Measurements from ENCODE around the gene RNF145.
"Not testable (repeated sequence)": the region's sequence is repeated elsewhere in the genome, so short reads cannot be mapped to it uniquely, and the experiment has no call there.

Gene RNF145

DNA sequence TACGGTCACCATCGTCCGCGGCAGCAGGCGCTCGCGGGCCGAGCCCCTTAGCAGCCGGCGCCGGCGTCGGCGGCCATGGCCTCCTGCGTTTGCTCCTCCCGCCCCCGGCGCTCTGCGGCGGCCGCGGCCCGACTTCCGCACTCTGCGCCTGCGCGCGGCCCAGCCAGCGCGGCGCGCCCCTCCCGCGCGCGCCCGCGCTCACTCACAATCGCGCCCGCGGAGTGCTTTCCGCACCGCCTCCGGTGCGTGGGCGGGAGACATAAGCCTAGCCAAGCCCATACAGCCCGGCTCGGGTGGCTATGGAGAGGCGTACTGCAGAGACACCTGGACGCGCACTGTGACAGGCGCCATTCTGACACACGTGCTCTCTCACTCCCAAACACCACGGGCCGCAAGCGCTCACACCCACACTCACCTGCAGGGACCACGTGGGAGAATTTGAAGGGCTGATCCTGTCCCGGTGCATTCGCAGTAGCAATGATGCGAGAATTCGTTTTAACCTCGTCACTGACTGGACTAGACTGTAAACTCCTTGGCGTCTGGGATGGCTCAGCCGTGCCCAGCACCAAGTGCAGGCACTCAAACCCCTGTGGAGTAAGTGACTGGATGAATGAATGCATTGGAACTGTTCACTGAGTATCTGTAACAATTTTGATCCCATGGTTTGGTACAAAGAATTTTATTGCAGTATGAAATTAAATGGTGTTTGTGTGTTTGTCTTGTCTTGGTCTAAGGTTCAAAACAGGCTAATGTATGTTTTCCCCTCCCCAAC is at the start of gene RNF145:
Gene RNF145, minus strand, starts transcription at position 116 of the 772 bp plus-strand sequence. CDS start 5,936 bp downstream, outside the sequence.
- DNase-seq = peak; percentile 7

GRCh38 chr5:159258361-159258760 is 49.0 kb upstream of the RNF145 start:
- no peak for DNase-seq

GRCh38 chr5:159257629-159258283 is 48.4 kb upstream of the RNF145 start:
- no peak for DNase-seq

GRCh38 chr5:159257007-159257406 is 47.7 kb upstream of the RNF145 start:
- no peak for DNase-seq

DNA sequence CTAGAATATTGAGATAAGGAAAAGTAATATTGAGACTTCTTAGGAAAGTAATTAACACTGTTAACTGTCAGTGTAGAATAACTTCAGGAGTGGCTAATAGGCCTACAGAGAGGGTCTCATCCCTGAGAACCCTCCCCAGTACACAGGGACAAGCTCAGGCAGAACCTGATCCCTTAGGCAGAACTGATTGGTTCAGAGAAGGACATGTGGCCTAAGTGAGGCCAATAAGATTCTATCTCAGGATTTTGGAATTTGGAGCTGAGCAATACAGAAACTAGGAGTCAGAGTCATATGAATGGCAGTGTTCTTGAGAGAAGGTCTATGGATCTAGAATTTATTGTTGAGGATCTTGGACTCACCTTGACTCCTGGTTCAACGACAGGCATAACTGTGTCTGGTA is 42.8 kb upstream of the RNF145 start:
- no peak for DNase-seq

GRCh38 chr5:159249158-159249557 is 39.8 kb upstream of the RNF145 start:
- DNase-seq = no peak

- DNase-seq = no peak
Observed at GRCh38 chr5:159244890-159245289, 35.5 kb upstream of the RNF145 start.

DNA sequence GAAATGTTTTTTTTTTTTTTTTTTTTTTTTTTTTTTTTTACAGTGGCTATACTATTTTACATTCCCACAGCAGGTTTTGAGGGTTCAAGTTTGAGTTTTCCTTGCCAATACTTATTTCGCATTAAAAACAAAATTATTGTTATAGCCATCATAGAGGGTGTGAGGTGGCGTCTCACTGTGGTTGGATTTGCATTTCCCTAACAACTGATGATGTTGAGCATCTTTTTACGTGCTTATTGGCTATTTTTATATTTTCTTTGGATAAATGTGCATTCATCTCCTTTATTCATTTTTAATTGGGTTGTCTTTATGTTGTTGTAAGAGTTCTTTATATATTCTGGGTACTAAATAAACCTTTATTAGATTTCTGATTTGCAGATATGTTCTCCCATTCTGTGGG is 34.8 kb upstream of the RNF145 start:
- no peak for DNase-seq

GRCh38 chr5:159243385-159243784 is 34.0 kb upstream of the RNF145 start:
- DNase-seq = no peak

- DNase-seq = no peak
Observed at GRCh38 chr5:159242656-159243055, 33.3 kb upstream of the RNF145 start.

- no peak for DNase-seq
Observed at GRCh38 chr5:159241946-159242552, 32.7 kb upstream of the RNF145 start.

DNA sequence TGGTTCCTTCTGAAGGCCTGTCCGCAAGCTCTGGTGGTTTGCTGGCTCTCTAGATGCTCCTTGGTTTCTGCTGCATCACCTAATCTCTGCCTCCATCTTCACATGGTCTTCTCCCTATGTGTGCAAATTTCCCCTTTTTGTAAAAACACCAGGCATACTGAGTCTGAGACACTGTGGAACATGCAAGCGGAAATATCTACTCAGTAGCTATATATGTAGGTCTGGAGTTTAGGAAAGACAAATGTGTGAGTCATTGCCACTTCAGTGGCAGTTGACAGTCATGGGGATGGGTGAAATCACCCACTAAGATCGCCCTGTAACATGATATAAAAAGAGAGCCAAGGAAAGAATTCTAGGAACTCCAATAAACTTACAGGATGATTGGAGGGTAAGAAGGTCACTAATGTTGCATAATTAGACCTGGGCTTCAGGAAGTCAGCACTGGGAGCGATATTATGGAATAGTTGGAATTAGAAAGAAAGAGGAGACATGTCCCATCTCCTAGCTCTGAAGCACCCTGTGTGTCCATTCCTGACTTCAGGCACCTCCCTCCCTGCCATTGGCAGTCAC is 31.0 kb upstream of the RNF145 start:
- DNase-seq = no peak

GRCh38 chr5:159235871-159236520 is 26.6 kb upstream of the RNF145 start:
- DNase-seq = not testable (repeated sequence)

GRCh38 chr5:159231167-159231566 is 21.8 kb upstream of the RNF145 start:
- no peak for DNase-seq

- DNase-seq = no peak
Observed at GRCh38 chr5:159230657-159231056, 21.3 kb upstream of the RNF145 start.

GRCh38 chr5:159228097-159228496 is 18.7 kb upstream of the RNF145 start:
- DNase-seq = not testable (repeated sequence)

- no peak for DNase-seq
Observed at GRCh38 chr5:159227452-159227851, 18.1 kb upstream of the RNF145 start.

- no peak for DNase-seq
Observed at GRCh38 chr5:159226451-159226850, 17.1 kb upstream of the RNF145 start.

- no peak for DNase-seq
Observed at GRCh38 chr5:159224471-159224870, 15.1 kb upstream of the RNF145 start.

GRCh38 chr5:159223469-159223868 is 14.1 kb upstream of the RNF145 start:
- DNase-seq = no peak

GRCh38 chr5:159220206-159220605 is 10.9 kb upstream of the RNF145 start:
- no peak for DNase-seq

- DNase-seq = no peak
Observed at GRCh38 chr5:159218595-159219023, 9.3 kb upstream of the RNF145 start.

DNA sequence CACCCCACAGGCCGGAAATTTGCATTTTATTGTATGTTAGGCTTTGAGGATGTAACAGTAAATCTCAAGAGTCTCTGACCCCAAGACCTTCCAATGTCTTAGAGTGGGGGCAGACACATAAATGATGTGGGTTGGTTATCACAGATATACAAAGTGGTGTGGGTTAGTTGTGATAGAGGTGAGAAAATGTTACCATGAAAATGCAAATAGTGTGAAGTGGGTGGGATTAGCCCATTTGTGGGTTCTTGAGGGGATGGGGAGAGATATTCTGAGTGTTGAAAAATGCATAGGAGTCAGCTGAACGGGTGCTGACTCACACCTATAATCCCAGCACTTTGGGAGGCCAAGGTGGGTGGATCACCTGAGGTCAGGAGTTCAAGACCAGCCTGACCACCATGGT is 7.9 kb upstream of the RNF145 start:
- no peak for DNase-seq

Measured in NCI-H187 treated with DMSO at 0.1 percent for 48 hours (cell line).